Right lobe of liver (tissue), 6 donors: ENCODE data around the gene COX7A2L. TPM values are rescaled to one million over a fixed set of nuclear protein-coding genes. Genes with fewer than 3 reads are reported as not detected.
A peak's percentile ranks its signal among the peaks of the same experiment; 100 is the strongest.

Source experiments
- ATAC-seq, 4 donors: fragments of 200-7000 bp; cut with Tn5 transposase; one replicate each; pipeline ENCODE4 v1.9.1; 2020; ENCODE audit warnings: mild to moderate bottlenecking in 4 of 4, moderate library complexity in 4 of 4
- DNase-seq, 3 donors: peaks; one replicate each; pipeline ENCODE4 v3.0.0-alpha.2; 2020
- H3K27ac ChIP-seq, 3 donors: fragments of 200-600 bp; one replicate each; pipeline ENCODE4 v1.8.0; 2022
- H3K27me3 ChIP-seq, 2 donors: fragments of 200-600 bp; one replicate each; pipeline ENCODE4 v1.8.0; 2022
- H3K36me3 ChIP-seq, 4 donors: fragments of 200-600 bp; sonication (generic) in 1 of 4; one replicate each; pipeline versions ENCODE4 v1.5.1 to v1.8.0; 2017 to 2022; ENCODE audit warnings: control low read depth in 1 of 4
- H3K4me1 ChIP-seq, 4 donors: fragments of 200-600 bp; sonication (generic) in 1 of 4; one replicate each; pipeline versions ENCODE4 v1.5.1 to v1.8.0; 2017 to 2022; ENCODE audit warnings: control low read depth in 1 of 4
- H3K4me3 ChIP-seq, 3 donors: fragments of 200-600 bp; one replicate each; pipeline ENCODE4 v1.8.0; 2022
- H3K9me3 ChIP-seq, 4 donors: fragments of 200-600 bp; sonication (generic) in 1 of 4; one replicate each; pipeline versions ENCODE4 v1.5.1 to v1.8.0; 2017 to 2022; ENCODE audit warnings: control low read depth in 1 of 4
- POLR2A ChIP-seq: fragments of 450-650 bp; IDR thresholded peaks from one replicate; pipeline ENCODE4 v1.6.1; 2017; ENCODE audit warnings: antibody characterized with exemption, mild to moderate bottlenecking
- WGBS: methylation state at CpG from one replicate; pipeline ENCODE4 v1.1.6; 2018; ENCODE audit warnings: low coverage, low lambda C conversion rate; ENCODE audit not compliant: insufficient coverage; ENCODE audit errors: missing lambda C conversion rate; 5-methylcytosine and 5-hydroxymethylcytosine counted together
- intact Hi-C, 2 donors: fragments of 100-400 bp; cut with DNase I; formaldehyde crosslinking; loops; one replicate each; pipeline versions ENCODE4 v1.11.2 to v1.14.1; 2022
- total RNA-seq, 6 experiments: library from RNA; depleted of rRNA in 2 of 6; stranded (reverse); fragments of >200 nt in 2 of 6; fragmentation: NEBNext Ultra II Directional in 3 of 6; extraction: Animal tissue kit (Norgen Biotek cat#: 25700) in 3 of 6; gene quantifications; one replicate each; pipeline versions ENCODE4 v1.1.0 to v1.2.4, GENCODE V29; 2016 to 2023
- TF ChIP-seq, protein P1 (sequence below), 4 donors: fragments of 200-600 bp in 3 of 4; fragments of 450-650 bp in 1 of 4; IDR thresholded peaks; one replicate each; pipeline versions ENCODE4 v1.5.1 to v1.8.0; 2016 to 2022; ENCODE audit warnings: antibody characterized with exemption in 4 of 4, mild to moderate bottlenecking in 2 of 4
- donor health status: DM: no; HTN: yes; CAD: no.
- donor health status: DM: no; HTN: no; CAD: no.
- donor health status: DM: no; HTN: no; CAD: no.
- donor health status: DM: no; HTN: yes; CAD: no.
- donor health status: DM: no; HTN: yes; CAD: no.

Gene COX7A2L
- total RNA-seq, 6 experiments from 2014 or later = 37.5 to 97.0 (median 57.6) TPM

DNA sequence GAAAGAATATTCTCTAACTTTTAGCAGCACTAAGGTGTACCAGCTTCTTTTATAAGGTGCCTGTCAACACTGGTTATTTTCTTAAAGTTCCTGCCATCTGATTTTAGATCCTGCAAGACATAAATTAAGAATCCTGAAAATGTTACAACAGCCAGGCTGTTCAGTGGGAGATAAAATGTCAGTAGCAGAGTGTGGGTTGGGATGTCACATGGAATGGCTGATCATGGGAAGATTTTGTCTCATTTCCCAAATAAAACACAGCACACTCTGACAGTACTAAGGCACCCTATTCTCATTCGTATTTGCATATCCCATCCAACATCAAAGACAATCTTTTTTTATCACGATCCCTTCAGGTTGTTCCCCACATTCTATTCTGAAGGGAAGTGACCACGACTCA is 2.4 kb upstream of the COX7A2L start:
- H3K27ac ChIP-seq = no peak overlapping the region
- peaks cover 0 to 25% (median 7%) of the 10 kb centered on the region in 4 donors for H3K4me1 ChIP-seq
- TF ChIP-seq POLR2A = no peak
- TF ChIP-seq, protein P1, sequence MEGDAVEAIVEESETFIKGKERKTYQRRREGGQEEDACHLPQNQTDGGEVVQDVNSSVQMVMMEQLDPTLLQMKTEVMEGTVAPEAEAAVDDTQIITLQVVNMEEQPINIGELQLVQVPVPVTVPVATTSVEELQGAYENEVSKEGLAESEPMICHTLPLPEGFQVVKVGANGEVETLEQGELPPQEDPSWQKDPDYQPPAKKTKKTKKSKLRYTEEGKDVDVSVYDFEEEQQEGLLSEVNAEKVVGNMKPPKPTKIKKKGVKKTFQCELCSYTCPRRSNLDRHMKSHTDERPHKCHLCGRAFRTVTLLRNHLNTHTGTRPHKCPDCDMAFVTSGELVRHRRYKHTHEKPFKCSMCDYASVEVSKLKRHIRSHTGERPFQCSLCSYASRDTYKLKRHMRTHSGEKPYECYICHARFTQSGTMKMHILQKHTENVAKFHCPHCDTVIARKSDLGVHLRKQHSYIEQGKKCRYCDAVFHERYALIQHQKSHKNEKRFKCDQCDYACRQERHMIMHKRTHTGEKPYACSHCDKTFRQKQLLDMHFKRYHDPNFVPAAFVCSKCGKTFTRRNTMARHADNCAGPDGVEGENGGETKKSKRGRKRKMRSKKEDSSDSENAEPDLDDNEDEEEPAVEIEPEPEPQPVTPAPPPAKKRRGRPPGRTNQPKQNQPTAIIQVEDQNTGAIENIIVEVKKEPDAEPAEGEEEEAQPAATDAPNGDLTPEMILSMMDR (IDR thresholded peaks at IDR 0.05) = no peak
- ATAC-seq (no peak), DNase-seq (no peak)
- WGBS = 78% methylated on average over 3 of the region's 3 CpGs
- H3K9me3 ChIP-seq = no peaks in the 10 kb centered on the region
- H3K4me3 ChIP-seq = no peak overlapping the region
- H3K27me3 ChIP-seq = no peaks in the 10 kb centered on the region
- intact Hi-C loops = no loop called here
- no peaks in the 10 kb centered on the region for H3K36me3 ChIP-seq

DNA sequence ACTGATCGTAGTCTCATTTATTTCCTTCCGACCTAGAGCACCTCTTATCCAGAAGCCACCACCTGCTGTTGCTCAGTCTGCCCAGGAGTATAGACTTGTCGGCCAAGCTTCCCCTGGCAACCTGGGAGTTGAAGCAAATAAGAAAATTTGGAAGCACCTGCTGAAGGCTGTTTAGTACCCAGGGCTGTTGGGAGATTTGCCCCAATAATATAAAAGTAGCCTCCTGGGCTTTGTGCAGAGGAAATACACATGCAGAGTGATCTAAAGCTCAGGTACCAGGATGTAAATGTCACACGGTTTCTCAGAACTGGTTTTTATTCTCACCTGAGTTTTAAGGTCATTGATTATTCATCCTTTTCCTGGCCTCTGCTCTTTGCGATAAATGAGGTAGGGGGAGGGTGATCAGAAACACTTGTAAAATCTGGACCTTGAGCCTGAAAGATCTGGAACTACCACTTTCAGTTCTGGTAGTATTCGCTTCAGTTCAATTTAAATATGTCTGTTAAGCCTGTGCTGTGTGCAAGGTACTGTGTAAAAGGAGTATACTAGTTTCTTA is 789 bp upstream of the COX7A2L start:
- H3K4me1 ChIP-seq = peaks cover 0 to 32% (median 8%) of the 10 kb centered on the region in 4 donors
- peak overlapping the region; percentile 65 to 96 (median 84) for H3K27ac ChIP-seq
- 9% methylated on average over 6 of the region's 6 CpGs for WGBS
- H3K9me3 ChIP-seq = no peaks in the 10 kb centered on the region
- H3K4me3 ChIP-seq = peak overlapping the region; percentile 8 to 92 (median 44)
- DNase-seq (no peak), ATAC-seq (peak; percentile 1 to 24 (median 1))
- no peak for TF ChIP-seq POLR2A
- TF ChIP-seq, protein P1 (IDR thresholded peaks at IDR 0.05) = no peak
- intact Hi-C loops = no loop called here
- no peaks in the 10 kb centered on the region for H3K27me3 ChIP-seq
- H3K36me3 ChIP-seq = no peaks in the 10 kb centered on the region

DNA sequence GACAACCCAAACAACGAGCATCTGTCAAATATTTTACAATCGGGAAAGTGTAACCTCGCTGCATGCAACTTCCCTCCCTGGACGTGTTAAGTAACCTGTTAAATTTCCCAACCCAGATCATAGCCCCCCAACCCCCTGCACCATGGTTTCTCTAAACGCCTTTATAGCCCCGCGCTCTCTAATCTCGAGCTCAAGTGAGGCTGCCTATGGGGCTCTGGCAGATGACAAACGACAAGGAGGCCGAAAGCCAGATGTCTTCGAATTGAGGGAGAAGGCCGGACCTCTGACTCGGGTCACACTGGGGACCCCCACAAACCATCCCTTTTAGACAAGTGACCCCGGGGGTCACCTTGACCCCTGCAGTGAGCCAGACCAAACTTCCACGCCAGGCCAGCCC is 526 bp downstream of the COX7A2L start:
- Histone ChIP-seq H3K36me3 (no peaks in the 10 kb centered on the region), H3K27me3 (no peaks in the 10 kb centered on the region), H3K9me3 (no peaks in the 10 kb centered on the region), H3K4me1 (peaks cover 0 to 36% (median 11%) of the 10 kb centered on the region in 4 donors), H3K4me3 (peak overlapping the region; percentile 77 to 95 (median 92)), H3K27ac (peak overlapping the region; percentile 96 to 97 (median 96))
- peak in 2 of 4 donors; percentile 0 to 1 for ATAC-seq
- no peak for DNase-seq
- no peak for TF ChIP-seq POLR2A
- TF ChIP-seq, protein P1 (IDR thresholded peaks at IDR 0.05) = no peak
- intact Hi-C loops = no loop called here
- WGBS = 2% methylated on average over 13 of the region's 15 CpGs

DNA sequence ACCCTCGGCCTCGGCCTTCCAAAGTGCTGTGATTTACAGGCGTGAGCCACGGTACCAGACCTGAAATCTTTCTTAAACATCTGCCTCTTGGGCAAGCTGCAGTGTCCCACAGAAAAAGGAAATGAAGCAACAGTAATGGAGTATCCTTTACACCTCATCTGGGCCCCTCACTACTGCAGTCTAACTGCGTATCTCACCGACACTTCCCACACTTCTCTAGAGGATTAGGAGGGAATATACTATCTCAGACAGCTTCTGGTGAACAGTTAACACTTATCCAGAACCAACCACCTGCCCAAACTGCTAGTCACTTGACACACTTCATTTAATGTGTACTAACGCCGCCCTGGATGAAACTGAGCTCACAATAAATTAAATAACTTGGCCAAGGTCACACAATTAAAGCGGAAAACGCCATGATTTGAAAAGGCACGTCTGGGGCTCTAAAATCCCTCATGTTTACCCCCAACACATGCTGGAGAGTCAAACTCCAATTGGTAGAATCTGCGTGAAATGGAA is 993 bp downstream of the COX7A2L start:
- Histone ChIP-seq H3K4me1 (peaks cover 0 to 41% (median 11%) of the 10 kb centered on the region in 4 donors), H3K4me3 (peak overlapping the region; percentile 77 to 95 (median 92)), H3K27me3 (no peaks in the 10 kb centered on the region), H3K27ac (peak overlapping the region; percentile 96 to 97 (median 96)), H3K9me3 (no peaks in the 10 kb centered on the region), H3K36me3 (no peaks in the 10 kb centered on the region)
- intact Hi-C loops = no loop called here
- 3% methylated on average over 12 of the region's 12 CpGs for WGBS
- ATAC-seq (peak in 1 of 4 donors; percentile 0), DNase-seq (no peak)
- no peak for TF ChIP-seq POLR2A
- TF ChIP-seq, protein P1 (IDR thresholded peaks at IDR 0.05) = no peak
